ENCODE data around the gene SELPLG.

GRCh38 chr12:108586306-108586705, 47.4 kb downstream of the SELPLG start:
- TF ChIP-seq CTCF (conservative IDR thresholded peaks at IDR 0.05; ENCODE audit: low read length) (no peak), EZH2phosphoT487 (IDR thresholded peaks at IDR 0.05; ENCODE audit: borderline replicate concordance) (no peak)
